ENCODE data around the gene KRTAP21-3.

KRTAP21-3 gene

DNA sequence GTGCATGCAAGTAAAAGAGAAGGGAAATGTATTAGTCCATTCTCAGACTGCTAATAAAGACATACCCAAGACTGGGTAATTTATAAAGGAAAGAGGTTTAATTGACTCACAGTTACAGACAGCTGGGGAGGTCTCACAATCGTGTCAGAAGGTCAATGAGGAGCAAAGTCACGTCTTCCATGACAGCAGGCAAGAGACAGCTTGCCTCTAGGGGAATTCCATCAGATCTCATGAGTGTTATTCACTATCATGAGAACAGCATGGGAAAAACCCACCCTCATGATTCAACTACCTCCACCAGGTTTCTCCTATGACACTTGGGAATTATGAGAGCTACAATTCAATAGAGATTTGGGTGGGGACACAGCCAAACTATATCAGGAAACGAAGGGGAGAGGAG, 8.1 kb downstream of the KRTAP21-3 start:
- H3K9me2 ChIP-seq (ENCODE audit: low read depth, low read length): no peaks in the 10 kb centered on the region
- H3K4me1 ChIP-seq (ENCODE audit: insufficient read depth, low read length, severe bottlenecking): no peaks in the 10 kb centered on the region
- H3K27ac ChIP-seq (ENCODE audit: low read depth, low read length, poor library complexity, severe bottlenecking): no peak overlapping the region
- no peak overlapping the region for H3K4me2 ChIP-seq (ENCODE audit: low read length)
- no peaks in the 10 kb centered on the region for H3F3A ChIP-seq (ENCODE audit: insufficient read depth, low read length)
- no peaks in the 10 kb centered on the region for H3K79me2 ChIP-seq (ENCODE audit: insufficient read depth, low read length)
- H3K4me3 ChIP-seq (ENCODE audit: low read depth, low read length, poor library complexity, severe bottlenecking): no peak overlapping the region
- no peak overlapping the region for H3K9ac ChIP-seq (ENCODE audit: low read length)
- no peaks in the 10 kb centered on the region for H3K9me3 ChIP-seq (ENCODE audit: low read length)
- no peaks in the 10 kb centered on the region for H4K20me1 ChIP-seq (ENCODE audit: insufficient read depth, low read length)
- H2AFZ ChIP-seq (ENCODE audit: low read length): no peak overlapping the region
- TF ChIP-seq CTCF (IDR thresholded peaks at IDR 0.05; ENCODE audit: low read length) (no peak), EZH2 (IDR thresholded peaks at IDR 0.05; ENCODE audit: borderline replicate concordance, low read length) (no peak)
- H3K36me3 ChIP-seq (ENCODE audit: insufficient read depth, low read length): no peaks in the 10 kb centered on the region
- H3K27me3 ChIP-seq (ENCODE audit: insufficient read depth, low read length): no peaks in the 10 kb centered on the region

GRCh38 chr21:30707409-30707808, 11.2 kb downstream of the KRTAP21-3 start:
- no peaks in the 10 kb centered on the region for H3K9me2 ChIP-seq (ENCODE audit: low read depth, low read length)
- no peak overlapping the region for H3K9ac ChIP-seq (ENCODE audit: low read length)
- TF ChIP-seq EZH2 (IDR thresholded peaks at IDR 0.05; ENCODE audit: borderline replicate concordance, low read length): no peak
- no peak for TF ChIP-seq CTCF (IDR thresholded peaks at IDR 0.05; ENCODE audit: low read length)
- no peaks in the 10 kb centered on the region for H3K79me2 ChIP-seq (ENCODE audit: insufficient read depth, low read length)
- no peaks in the 10 kb centered on the region for H3K9me3 ChIP-seq (ENCODE audit: low read length)
- no peaks in the 10 kb centered on the region for H4K20me1 ChIP-seq (ENCODE audit: insufficient read depth, low read length)
- no peaks in the 10 kb centered on the region for H3F3A ChIP-seq (ENCODE audit: insufficient read depth, low read length)
- H3K36me3 ChIP-seq (ENCODE audit: insufficient read depth, low read length): no peaks in the 10 kb centered on the region
- no peak overlapping the region for H3K4me3 ChIP-seq (ENCODE audit: low read depth, low read length, poor library complexity, severe bottlenecking)
- no peak overlapping the region for H2AFZ ChIP-seq (ENCODE audit: low read length)
- no peaks in the 10 kb centered on the region for H3K27me3 ChIP-seq (ENCODE audit: insufficient read depth, low read length)
- H3K4me1 ChIP-seq (ENCODE audit: insufficient read depth, low read length, severe bottlenecking): no peaks in the 10 kb centered on the region
- H3K27ac ChIP-seq (ENCODE audit: low read depth, low read length, poor library complexity, severe bottlenecking): no peak overlapping the region
- no peak overlapping the region for H3K4me2 ChIP-seq (ENCODE audit: low read length)

- H3K27ac ChIP-seq (ENCODE audit: low read depth, low read length, poor library complexity, severe bottlenecking): no peak overlapping the region
- H3K4me1 ChIP-seq (ENCODE audit: insufficient read depth, low read length, severe bottlenecking): no peaks in the 10 kb centered on the region
- H3K27me3 ChIP-seq (ENCODE audit: insufficient read depth, low read length): no peaks in the 10 kb centered on the region
- no peak overlapping the region for H3K4me3 ChIP-seq (ENCODE audit: low read depth, low read length, poor library complexity, severe bottlenecking)
- no peaks in the 10 kb centered on the region for H4K20me1 ChIP-seq (ENCODE audit: insufficient read depth, low read length)
- H3K9me3 ChIP-seq (ENCODE audit: low read length): no peaks in the 10 kb centered on the region
- H3K36me3 ChIP-seq (ENCODE audit: insufficient read depth, low read length): no peaks in the 10 kb centered on the region
- no peak overlapping the region for H3K9ac ChIP-seq (ENCODE audit: low read length)
- no peak overlapping the region for H2AFZ ChIP-seq (ENCODE audit: low read length)
- TF ChIP-seq CTCF (IDR thresholded peaks at IDR 0.05; ENCODE audit: low read length) (no peak), EZH2 (IDR thresholded peaks at IDR 0.05; ENCODE audit: borderline replicate concordance, low read length) (no peak)
- H3K9me2 ChIP-seq (ENCODE audit: low read depth, low read length): no peaks in the 10 kb centered on the region
- H3K4me2 ChIP-seq (ENCODE audit: low read length): no peak overlapping the region
- H3F3A ChIP-seq (ENCODE audit: insufficient read depth, low read length): no peaks in the 10 kb centered on the region
- H3K79me2 ChIP-seq (ENCODE audit: insufficient read depth, low read length): no peaks in the 10 kb centered on the region
Measured at GRCh38 chr21:30695956-30696355, 22.6 kb downstream of the KRTAP21-3 start.

Measured in OCI-LY1 (cell line).